ENCODE measurements around the gene CDK17.
"Not testable (repeated sequence)": the region's sequence is repeated elsewhere in the genome, so short reads cannot be mapped to it uniquely, and the experiment has no call there.

CDK17 gene

GRCh38 chr12:96386794-96387193, 13.4 kb downstream of the CDK17 start:
- no peak for DNase-seq

DNA sequence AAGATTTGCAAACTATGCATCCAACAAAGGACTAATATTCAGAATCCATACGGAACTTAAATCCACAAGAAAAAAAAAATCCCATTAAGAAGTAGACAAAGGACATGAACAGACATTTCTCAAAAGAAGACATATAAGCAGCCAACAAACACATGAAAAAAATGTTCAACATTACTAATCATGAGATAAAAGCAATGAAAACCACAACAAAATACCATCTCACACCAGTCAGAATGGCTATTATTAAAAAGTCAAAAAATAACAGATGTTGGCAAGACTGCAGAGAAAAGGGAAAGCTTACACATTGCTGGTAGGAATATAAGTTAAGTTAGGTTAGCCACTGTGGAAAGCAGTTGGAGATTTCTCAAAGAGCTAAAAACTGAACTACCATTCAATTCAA, 16.2 kb downstream of the CDK17 start:
- no peak for DNase-seq

DNA sequence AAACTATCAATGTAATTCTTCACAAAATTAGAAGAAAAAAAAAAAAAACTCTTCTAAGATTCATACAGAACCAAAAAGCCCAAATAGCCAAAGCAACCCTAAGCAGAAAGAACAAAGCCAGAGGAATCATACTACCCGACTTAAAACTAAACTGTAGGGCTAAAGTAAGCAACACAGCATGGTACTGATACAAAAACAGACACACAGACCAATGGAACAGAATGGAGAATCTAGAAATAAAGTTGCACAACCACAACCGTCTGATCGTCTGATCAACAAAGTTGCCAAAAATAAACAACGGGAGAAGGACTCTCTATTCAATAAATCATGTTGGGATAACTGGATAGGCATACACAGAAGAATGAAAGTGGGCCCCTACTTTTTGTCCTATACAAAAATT, 16.9 kb downstream of the CDK17 start:
- DNase-seq: no peak

- DNase-seq: not testable (repeated sequence)
Measured at GRCh38 chr12:96379743-96380142, 20.5 kb downstream of the CDK17 start.

GRCh38 chr12:96378319-96378718, 21.9 kb downstream of the CDK17 start:
- no peak for DNase-seq

DNA sequence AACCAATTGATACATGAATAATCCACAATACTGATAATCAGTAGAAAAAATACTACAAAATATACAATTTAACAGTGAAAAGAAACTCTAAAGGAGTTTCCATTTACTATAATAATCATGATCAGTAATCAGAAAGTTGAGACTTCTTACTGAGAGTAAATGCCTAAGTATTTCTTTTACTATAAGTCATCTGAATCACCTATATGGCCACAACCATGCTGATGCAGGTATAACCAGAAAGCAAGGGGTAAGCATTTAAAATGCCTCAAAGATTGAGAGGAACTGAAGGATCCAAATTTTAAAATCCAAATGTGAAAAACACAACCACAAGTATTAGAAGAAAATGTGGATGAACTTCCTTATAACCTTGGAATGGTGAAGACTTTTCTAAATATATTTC, 23.4 kb downstream of the CDK17 start:
- no peak for DNase-seq

DNA sequence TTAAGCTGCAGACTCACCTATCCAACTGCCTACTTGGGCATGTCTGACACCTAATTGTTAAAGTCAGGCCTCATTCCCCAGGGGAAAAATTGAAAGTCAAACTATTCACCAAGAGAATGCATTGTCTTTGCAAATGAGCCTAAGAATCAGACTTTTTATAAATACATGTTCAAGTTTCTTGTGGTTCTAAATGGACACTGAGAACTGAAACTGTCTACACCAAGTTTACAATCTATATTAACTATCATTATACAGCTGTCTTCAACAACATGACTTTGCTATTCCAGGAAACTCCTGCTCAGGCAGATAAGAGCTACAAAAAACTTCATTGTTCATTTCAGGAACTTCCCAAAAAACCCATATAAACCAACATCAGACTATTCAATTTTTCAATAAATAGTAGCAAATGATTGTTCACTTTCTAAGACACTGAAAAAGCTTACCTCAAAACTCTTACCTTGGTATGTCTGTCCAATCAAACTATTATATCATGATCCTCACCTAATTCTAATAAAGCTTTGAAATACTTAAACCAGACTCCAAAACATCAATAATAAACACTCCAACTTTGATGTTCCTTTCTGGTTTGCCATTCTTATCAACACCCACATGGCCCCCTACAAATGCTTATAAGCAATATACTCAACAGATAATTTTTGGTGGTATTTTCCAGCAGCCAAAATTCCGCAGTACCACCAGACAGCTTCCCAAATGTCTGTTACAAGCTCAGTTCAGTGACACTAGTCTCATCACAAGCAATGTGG, 24.2 kb downstream of the CDK17 start:
- no peak for DNase-seq

DNA sequence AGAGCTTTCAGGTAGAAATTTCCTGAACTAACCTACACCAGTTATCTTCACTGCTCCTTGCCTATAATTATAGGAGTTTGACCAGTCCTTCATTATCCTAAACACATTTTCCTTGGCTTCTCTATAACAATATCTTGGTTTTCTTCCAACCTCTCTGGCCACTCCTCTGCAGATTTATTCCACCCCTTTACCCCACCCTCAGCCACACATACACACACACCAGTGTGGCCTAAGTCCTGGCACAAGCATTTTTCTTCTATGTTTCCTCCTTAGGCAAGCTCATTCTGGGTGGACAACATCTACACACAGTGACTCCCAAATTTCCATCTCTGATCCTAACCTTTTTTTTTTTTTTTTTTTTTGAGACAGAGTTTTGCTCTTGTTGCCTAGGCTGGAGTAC, 25.1 kb downstream of the CDK17 start:
- no peak for DNase-seq

GRCh38 chr12:96371790-96372699, 28.2 kb downstream of the CDK17 start:
- no peak for DNase-seq

DNA sequence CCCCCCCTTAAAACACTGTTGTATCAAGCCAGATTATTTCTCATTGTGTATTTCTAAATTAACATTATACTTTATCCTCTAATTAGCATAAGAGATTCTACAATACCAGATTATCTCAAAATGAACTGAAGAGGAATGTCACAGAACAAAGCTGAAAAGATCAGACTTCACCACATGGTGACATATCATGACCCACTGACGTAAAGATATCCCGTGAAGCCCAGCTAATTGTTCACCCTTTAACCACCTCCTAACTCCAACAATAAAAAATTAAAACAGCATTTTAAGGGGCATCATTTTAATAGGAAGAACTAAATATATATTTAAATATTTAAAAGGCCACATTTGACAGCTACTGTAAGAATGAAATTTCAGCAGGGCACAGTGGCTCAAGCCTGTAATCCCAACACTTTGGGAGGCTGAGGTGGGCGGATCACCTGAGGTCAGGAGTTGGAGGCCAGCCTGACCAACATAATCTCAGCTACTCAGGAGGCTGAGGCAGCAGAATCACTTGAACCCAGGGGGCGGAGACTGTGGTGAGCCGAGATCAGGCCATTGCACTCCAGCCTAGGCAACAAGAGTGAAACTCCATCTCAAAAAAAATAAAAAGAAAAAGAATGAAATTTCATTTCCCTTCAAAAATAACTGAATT, 29.0 kb downstream of the CDK17 start:
- DNase-seq: no peak

GRCh38 chr12:96368687-96369086, 31.6 kb downstream of the CDK17 start:
- no peak for DNase-seq

DNA sequence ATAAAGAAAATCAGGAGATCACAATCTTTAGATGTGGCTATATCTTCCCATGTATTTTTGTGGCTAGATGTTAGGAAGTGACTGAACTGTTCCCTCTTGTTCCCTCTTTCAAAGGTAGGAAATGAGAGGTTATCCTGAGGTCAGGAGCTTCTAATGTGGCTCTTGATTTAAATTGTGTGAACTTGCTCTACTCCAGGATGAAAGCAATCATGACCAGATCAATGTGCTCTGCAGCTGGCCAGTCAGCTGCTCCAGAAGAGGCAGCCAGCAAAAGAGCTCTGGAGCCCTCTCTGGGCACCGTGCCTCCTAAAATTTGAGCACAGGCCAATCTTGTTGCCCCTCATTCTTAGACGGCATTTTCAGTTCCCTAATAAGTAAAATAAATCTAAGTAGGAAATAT, 32.0 kb downstream of the CDK17 start:
- DNase-seq: no peak

DNA sequence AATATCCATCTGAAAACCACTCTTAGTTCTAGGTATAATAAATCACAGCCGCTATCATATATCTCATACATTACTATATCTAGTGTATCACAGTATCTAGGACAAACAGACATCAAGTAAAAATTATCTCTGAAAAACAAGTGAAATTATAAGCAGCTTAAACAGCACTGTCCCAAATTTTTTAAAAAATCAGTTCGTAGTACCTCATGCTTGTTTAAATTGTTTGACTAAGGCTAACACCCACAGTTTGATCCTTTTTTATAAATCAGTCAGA, 33.9 kb downstream of the CDK17 start:
- DNase-seq: no peak

DNA sequence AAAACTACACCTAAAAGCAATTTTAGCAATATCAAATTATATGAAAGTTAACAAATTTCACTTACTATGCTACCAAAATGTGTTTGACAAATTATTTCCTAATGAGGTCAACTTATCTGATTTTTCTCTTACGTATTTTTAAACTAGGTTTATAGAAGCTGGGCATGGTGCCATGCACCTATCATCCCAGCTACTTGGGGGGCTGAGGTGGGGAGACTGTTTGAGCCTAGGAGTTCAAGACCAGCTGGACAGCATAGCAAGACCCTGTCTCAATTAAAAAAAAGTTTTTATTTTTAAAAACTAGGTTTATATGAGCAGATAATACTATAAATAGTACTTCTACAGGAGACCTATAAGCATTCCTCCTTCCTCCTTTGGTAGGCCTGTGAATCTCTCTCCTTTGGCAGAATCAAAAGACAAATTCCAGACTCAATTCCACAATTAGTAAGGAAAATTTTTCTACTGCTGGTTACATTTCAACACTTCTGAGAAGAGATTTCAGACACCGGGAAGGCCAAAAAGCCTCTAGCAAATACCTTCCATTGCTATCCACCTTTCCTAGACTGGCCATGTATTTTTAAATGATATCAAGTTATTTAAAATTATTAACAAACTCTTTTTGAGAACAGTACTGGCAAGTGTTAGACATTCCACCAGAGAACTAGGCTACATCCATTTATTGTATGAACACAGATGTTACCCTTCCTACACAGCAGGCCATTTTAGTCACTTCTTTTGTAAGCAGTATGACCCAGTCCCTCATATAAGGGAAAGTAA, 34.4 kb downstream of the CDK17 start:
- DNase-seq: no peak

DNA sequence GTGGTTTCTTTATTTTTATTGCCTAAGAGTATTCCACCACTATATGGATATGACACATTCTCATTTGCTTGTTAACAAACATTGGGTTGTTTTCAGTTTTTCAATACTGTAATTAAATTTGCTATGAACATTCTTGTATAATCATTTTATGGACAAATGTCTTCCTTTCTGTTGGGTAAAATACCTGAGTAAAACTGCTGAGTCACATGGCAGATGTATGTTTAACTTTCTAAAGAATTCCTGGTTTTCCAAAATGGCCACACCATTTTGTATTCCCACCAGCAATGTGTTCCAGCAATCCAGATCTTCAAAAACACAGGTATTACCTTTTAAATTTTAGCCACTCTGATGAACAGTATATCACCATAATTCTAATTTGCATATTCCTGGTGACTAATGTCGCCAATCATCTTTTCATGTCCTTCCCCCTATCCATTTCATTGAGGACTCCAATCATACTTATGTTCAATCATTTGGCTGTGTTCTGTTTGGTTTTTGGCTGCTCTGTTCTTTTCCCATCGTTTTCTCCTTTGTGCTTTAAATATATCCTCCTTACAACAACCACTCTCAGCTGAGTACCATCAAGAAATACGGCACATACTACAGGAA, 36.0 kb downstream of the CDK17 start:
- no peak for DNase-seq

DNA sequence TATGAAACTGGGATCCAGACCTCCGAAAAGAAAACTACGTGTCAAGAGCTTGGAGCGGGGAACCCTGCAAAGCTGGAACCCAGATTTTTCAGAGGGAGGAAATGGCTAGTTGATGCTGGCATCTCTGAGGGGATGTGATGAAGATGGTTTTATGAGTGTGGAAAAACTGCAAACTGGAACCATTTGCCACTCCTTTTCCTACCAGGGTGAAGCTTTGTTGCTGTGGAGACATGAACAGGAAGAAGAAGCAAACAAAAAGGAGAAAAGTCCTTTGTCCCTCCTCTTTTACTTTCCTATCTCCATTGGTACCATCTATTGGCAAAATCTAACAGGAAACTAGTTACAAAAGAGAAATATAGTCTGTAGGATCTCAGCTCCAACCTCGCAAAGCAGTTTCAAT, 39.2 kb downstream of the CDK17 start:
- DNase-seq: no peak

DNA sequence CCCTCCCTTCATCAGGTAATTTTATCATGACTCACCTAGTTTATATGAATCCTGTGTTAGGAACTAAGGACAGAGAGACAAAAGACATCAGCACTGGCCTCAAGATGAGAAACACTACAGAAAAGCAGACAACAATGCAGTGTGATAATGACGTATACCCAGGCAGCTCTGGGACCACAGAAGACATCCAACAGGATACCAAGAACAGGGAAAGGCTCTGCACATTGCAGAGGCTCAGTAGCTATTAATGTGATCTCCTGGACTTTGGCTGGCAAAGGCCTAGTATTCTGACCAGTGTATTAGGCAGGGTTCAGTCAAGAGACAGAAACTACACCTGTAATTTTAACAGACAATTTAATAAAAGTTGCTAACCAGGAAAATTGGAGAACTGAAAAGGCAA, 39.7 kb downstream of the CDK17 start:
- no peak for DNase-seq

DNA sequence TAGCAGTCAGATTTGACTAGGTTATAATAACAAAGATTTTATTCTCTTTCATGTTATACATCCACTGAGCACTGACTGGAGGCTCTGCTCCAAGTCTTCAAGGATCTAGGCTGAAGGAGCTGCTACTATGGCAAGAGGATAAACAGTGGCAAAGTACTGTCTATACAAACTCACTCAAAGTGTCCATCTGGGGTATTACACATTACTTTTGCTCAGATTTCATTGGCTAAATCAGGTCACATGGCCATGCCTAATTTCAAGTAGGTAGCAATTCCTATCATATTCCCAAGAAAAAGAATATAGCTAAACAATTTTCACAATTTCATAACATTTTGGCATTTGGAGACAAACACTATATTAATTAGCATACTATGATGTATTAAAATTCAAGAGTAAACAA, 40.9 kb downstream of the CDK17 start:
- DNase-seq: no peak

GRCh38 chr12:96356831-96357230, 43.4 kb downstream of the CDK17 start:
- no peak for DNase-seq

GRCh38 chr12:96354844-96355534, 45.2 kb downstream of the CDK17 start:
- no peak for DNase-seq

DNA sequence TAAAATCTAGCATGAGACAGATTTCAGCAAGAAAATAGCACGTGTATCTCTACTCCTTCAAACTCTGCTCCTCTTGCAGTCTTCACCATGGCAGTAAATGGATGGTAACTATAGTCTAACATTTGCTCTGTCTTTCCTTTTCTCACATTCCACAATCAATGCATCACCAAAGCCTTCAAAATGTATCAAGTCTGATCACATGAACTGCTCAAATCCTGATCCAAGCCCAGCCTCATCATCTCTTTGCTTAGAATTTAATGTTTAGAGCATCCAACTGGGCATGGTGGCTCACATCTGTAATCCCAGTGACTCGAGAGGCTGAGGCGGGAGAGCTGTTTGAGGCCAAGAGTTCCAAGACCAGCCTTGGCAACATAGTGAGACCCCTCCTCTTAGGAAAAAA, 45.9 kb downstream of the CDK17 start:
- no peak for DNase-seq
